Tibial nerve (tissue), 4 donors: ENCODE results near the gene MAGEE1. TPM values are rescaled to one million over a fixed set of nuclear protein-coding genes. Genes with fewer than 3 reads are reported as not detected.

Experiments
- DNase-seq, 2 donors: peaks; one replicate each; pipeline ENCODE4 v3.0.0-alpha.2; 2019; ENCODE audit warnings: low spot score in 2 of 2
- H3K27ac ChIP-seq, 4 donors: fragments of 200-600 bp; sonication (generic) in 3 of 4; one replicate each; pipeline ENCODE4 v1.5.1; 2017 to 2019; ENCODE audit warnings: mild to moderate bottlenecking in 1 of 4
- H3K27me3 ChIP-seq, 2 donors: fragments of 200-600 bp; sonication (generic) in 1 of 2; one replicate each; pipeline versions ENCODE4 v1.5.1 to v1.6.0; 2017 to 2019
- H3K36me3 ChIP-seq, 3 donors: fragments of 200-600 bp; sonication (generic); one replicate each; pipeline ENCODE4 v1.5.1; 2018 to 2019
- H3K4me1 ChIP-seq, 4 donors: fragments of 200-600 bp; sonication (generic) in 3 of 4; one replicate each; pipeline ENCODE4 v1.5.1; 2017 to 2019
- H3K4me3 ChIP-seq, 4 donors: fragments of 200-600 bp; sonication (generic) in 3 of 4; one replicate each; pipeline ENCODE4 v1.5.1; 2017 to 2019; ENCODE audit warnings: mild to moderate bottlenecking in 1 of 4, moderate library complexity in 1 of 4
- H3K9me3 ChIP-seq, 4 donors: fragments of 200-600 bp; sonication (generic) in 3 of 4; one replicate each; pipeline ENCODE4 v1.5.1; 2017 to 2019
- CTCF ChIP-seq, 5 experiments: fragments of 200-600 bp in 3 of 5; fragments of 450-650 bp in 2 of 5; sonication (generic) in 3 of 5; IDR thresholded peaks; one replicate each; pipeline ENCODE4 v1.5.1; 2016 to 2019; ENCODE audit warnings: antibody characterized with exemption in 5 of 5, mild to moderate bottlenecking in 3 of 5, moderate library complexity in 2 of 5
- EP300 ChIP-seq, 2 donors: sonication (generic); formaldehyde crosslinking; IDR thresholded peaks; one replicate each; pipeline ENCODE4 v1.6.1; 2017; ENCODE audit warnings: antibody characterized with exemption in 2 of 2, mild to moderate bottlenecking in 1 of 2
- POLR2A ChIP-seq, 2 donors: fragments of 450-650 bp; IDR thresholded peaks; one replicate each; pipeline ENCODE4 v1.6.1; 2017; ENCODE audit warnings: antibody characterized with exemption in 2 of 2, mild to moderate bottlenecking in 2 of 2, moderate library complexity in 2 of 2
- WGBS, 2 donors: methylation state at CpG; one replicate each; pipeline ENCODE4 v1.1.5; 2018; 5-methylcytosine and 5-hydroxymethylcytosine counted together
- total RNA-seq, 4 donors: library from RNA; depleted of rRNA; stranded (reverse); fragments of >200 nt; gene quantifications; one replicate each; pipeline ENCODE4 v1.1.0, GENCODE V29; 2016

MAGEE1 gene
- total RNA-seq, 4 donors from 2014 or later, result 2.7 to 5.2 (median 4.4) TPM

- no peak for TF ChIP-seq EP300 (IDR thresholded peaks at IDR 0.05)
- TF ChIP-seq CTCF (IDR thresholded peaks at IDR 0.05), result no peak
- no peak for TF ChIP-seq POLR2A (IDR thresholded peaks at IDR 0.05)
- peaks cover 0 to 9% (median 0%) of the 10 kb centered on the region in 4 donors for H3K4me1 ChIP-seq
- WGBS, 2 donors, result 40% methylated on average over 45 of the region's 60 CpGs; no CpG with 5 or more reads in 1 of the 2 donors
- no peak for DNase-seq
- H3K36me3 ChIP-seq, result no peaks in the 10 kb centered on the region
- H3K27me3 ChIP-seq, result no peaks in the 10 kb centered on the region
- peak overlapping the region in 2 of 4 donors; percentile 67 to 74 for H3K27ac ChIP-seq
- no peaks in the 10 kb centered on the region for H3K9me3 ChIP-seq
- peak overlapping the region; percentile 44 to 71 (median 56) for H3K4me3 ChIP-seq
Measured at GRCh38 chrX:76428243-76429130, 977 bp downstream of the MAGEE1 start.

GRCh38 chrX:76433219-76433618, 5.7 kb downstream of the MAGEE1 start:
- WGBS, 2 donors, result 31 to 69% methylated on average over 1 of the region's 1 CpG
- Histone ChIP-seq H3K9me3 (no peaks in the 10 kb centered on the region), H3K36me3 (no peaks in the 10 kb centered on the region), H3K4me1 (peaks cover 0 to 9% (median 0%) of the 10 kb centered on the region in 4 donors), H3K27me3 (no peaks in the 10 kb centered on the region), H3K27ac (no peak overlapping the region), H3K4me3 (no peak overlapping the region)
- DNase-seq, result no peak
- TF ChIP-seq CTCF (IDR thresholded peaks at IDR 0.05) (no peak), EP300 (IDR thresholded peaks at IDR 0.05) (no peak), POLR2A (IDR thresholded peaks at IDR 0.05) (no peak)

- H3K36me3 ChIP-seq, result no peaks in the 10 kb centered on the region
- TF ChIP-seq EP300 (IDR thresholded peaks at IDR 0.05) (no peak), POLR2A (IDR thresholded peaks at IDR 0.05) (no peak), CTCF (IDR thresholded peaks at IDR 0.05) (no peak)
- DNase-seq, result no peak
- no peak overlapping the region for H3K27ac ChIP-seq
- no peaks in the 10 kb centered on the region for H3K27me3 ChIP-seq
- H3K9me3 ChIP-seq, result no peaks in the 10 kb centered on the region
- no peak overlapping the region for H3K4me3 ChIP-seq
- H3K4me1 ChIP-seq, result no peaks in the 10 kb centered on the region
- 75 to 81% methylated on average over 3 of the region's 3 CpGs for WGBS, 2 donors
Measured at GRCh38 chrX:76434103-76434741, 6.7 kb downstream of the MAGEE1 start.

GRCh38 chrX:76439188-76439587, 11.7 kb downstream of the MAGEE1 start:
- H3K9me3 ChIP-seq, result peaks cover 0 to 13% (median 2%) of the 10 kb centered on the region in 4 donors
- TF ChIP-seq CTCF (IDR thresholded peaks at IDR 0.05), result no peak
- no peak for TF ChIP-seq POLR2A (IDR thresholded peaks at IDR 0.05)
- no peak for TF ChIP-seq EP300 (IDR thresholded peaks at IDR 0.05)

More at GRCh38 chrX:76439188-76439587, 11.7 kb downstream of the MAGEE1 start:
- Histone ChIP-seq H3K27ac (no peak overlapping the region), H3K27me3 (no peaks in the 10 kb centered on the region), H3K4me3 (no peak overlapping the region), H3K4me1 (no peaks in the 10 kb centered on the region), H3K36me3 (no peaks in the 10 kb centered on the region)
- DNase-seq, result no peak
